Renal pelvis (tissue), 4 donors: ENCODE measurements around the gene ROGDI. TPM values are rescaled to one million over a fixed set of nuclear protein-coding genes. Genes with fewer than 3 reads are reported as not detected.

Source experiments
- DNase-seq: peaks from one replicate; pipeline ENCODE4 v3.0.0-alpha.2; 2013
- polyA plus RNA-seq, 3 donors: library from polyadenylated mRNA; unstranded; fragments of 120-200 nt; gene quantifications; one replicate each; pipeline ENCODE4 v1.2.1, GENCODE V29; 2013; ENCODE audit not compliant: insufficient read length in 3 of 3

Gene ROGDI
- polyA plus RNA-seq, 3 donors: 22.7 to 45.1 (median 32.9) TPM

DNA sequence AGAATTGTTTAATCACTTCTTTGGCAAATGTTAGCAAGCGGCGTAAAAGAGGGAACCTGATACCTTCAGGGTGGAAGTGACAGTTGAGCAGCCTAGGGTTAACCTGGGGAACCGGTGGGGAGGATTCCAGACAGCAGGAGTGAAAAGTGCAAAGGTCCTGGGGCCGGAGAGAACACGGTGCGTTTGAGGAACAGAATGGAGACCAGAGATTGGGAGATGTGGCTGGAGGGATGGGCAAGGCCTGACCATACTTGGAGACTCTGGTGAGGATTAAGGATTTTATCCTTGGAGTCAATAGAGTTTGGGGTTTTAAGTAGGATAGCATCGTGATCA lies 33.2 kb downstream of the ROGDI start:
- DNase-seq: no peak

DNA sequence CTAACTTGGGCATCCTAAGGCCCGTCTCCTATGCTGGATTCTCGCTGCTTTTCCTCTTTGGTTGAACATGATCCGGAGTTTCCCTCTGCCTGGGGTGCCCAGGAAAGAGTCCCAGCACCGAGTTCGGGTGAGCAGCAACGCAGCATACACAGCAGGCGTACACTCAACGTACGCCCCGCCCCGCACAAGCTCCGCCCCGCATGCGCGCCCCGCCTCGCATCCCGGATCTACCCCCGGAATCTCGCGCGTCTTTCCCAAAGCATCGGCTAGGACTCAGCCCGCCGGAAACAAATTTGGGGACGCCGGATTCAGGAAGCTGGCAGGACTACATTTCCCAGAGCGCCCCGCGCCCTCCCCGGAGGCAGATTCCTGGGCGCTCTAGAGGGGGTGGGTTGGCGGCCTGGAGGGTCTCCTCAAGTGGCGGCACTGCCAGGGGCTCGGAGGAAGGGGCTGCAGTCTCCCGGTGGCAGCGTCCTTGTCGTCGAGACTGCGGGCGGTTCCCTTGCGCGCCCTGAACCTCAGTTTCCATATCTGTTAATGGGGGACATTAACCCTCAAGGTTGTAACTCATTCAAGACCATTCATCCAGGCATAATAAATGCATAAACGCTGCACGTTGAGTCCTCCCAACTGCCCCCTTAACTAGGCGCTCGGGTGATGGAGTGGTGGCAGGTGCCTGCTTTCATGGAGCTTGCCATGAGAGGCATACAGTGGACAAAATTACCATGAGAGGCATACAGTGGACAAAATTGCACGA lies 33.7 kb downstream of the ROGDI start:
- DNase-seq: peak; percentile 97

DNA sequence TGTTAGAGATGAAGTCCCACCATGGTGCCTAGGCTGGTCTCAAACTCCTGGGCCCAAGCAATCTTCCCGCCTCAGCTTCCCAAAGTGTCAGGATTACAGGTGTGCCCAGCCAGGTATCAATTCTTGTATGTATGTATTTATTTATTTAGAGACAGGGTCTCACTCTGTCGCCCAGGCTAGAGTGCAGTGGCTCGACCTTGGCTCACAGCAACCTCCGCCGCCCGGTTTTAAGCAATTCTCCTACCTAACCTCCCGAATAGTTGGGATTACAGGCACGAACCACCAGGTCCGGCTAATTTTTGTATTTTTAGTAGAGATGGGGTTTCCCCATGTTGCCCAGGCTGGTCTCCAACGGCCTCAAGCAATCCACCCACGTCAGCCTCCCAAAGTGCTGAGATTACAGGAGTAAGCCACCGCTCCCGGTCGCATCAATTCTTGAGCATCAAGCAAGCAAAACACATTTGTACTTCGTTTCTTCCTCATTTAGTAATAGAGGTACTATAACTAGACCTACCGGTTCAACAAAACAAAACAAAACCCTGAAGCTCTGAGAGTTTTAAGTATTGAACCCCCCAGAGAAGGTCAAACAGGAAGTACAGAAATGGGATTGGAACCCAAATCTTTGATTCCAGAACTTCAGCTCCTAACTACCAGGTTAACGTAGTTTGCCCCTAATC lies 34.4 kb downstream of the ROGDI start:
- DNase-seq: no peak

DNA sequence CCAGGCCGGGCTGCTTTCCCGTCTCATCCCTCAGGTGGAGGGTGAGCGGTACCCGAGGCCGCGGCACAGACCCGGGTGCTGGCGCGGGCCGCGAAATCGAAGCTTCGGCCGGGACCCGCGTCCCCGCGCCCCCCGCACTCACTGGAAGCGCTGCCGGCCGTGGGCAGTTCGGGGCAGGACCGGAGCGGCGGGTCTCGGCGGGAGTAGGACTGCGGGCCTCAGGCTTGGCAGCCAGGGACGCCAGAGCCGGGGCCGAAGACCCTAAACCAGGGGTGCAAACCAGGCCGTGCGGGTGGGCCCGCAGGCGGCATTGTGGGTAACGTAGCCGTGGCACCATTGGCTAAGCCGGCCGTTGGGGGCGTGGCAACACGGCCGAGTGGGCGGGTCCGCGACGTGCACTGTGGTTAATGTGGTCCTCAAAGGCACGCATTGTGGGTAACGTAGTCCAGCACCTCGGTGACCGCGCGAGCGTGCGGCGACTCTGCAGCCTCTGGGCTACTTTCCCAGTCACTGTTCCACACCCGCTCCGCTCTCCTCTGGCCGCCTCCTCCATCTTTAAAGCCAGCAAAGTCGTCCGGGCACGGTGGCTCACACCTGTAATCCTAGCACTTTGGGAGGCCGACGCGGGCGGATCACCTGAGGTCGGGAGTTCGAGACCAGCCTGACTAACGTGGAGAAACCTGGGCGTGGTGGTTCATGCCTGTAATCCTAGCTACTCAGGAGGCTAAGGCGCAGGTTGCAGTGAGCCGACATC lies 35.4 kb downstream of the ROGDI start, which contains the start of gene ZNF500:
ZNF500 (minus strand) TSS at position 288 of the 754 bp plus-strand sequence. CDS start 1,184 bp downstream, outside the sequence.
- peak; percentile 96 for DNase-seq

DNA sequence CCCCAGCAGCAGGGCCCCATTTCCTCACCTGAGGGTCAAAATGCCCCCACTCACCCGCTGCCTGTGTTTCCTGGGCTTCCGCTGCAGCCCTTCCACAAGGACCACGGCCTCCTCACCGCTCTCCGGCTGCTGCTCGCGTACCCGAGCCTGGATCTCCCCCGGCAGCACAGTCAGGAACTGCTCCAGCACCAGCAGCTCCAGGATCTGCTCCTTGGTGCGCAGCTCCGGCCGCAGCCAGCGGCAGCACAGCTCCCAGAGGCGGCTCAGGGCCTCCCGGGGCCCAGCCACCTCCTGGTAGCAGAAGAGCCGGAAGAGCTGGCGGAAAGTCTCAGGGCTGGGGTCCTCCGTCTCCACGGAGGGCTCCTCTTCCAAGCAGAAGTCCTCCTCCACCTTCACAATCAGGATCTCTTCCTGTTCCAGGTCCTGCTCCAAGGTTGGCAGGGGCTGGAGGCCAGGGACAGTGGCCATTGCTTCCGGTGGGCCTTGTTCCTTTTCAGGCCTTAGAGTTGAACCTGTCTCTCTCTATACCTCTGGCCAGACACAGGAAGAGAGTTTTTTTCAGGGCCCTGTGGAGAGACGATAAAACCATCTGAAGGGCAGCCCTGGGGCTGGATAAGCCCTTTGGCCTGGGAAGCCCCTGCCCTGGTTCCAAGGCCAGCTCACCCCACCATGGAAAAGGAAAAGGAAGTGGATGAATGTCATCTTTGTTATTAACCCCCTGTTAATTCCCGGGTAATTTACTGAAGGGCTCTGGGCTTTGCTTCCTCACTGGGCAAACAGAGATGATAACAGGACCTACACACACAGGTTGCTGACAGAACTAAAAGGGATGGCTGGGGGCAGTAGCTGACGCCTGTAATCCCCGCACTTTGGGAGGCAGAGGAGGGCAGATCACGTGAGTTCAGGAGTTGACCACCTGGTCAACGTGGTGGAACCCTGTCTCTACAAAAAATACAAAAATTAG lies 36.6 kb downstream of the ROGDI start:
- DNase-seq: no peak

DNA sequence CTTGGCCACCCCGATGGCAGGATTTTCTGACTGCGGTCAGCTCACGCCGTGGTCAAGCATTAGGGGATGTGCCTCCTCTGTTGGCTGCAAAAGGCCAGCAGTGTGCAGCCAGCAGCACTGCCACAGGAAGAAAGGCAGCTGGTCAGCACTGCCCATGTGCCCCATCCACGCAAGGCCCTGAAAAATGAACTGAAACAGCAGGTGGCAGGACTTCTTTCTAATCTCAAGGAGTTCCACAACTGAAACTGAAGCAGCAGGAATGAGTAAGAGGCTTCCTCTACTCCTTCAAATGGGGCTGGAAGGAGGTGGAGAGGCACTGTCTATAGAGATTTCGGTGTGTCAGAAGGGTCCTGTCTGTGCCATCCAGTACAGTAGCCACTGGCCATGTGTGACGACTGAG lies 38.6 kb downstream of the ROGDI start:
- no peak for DNase-seq

DNA sequence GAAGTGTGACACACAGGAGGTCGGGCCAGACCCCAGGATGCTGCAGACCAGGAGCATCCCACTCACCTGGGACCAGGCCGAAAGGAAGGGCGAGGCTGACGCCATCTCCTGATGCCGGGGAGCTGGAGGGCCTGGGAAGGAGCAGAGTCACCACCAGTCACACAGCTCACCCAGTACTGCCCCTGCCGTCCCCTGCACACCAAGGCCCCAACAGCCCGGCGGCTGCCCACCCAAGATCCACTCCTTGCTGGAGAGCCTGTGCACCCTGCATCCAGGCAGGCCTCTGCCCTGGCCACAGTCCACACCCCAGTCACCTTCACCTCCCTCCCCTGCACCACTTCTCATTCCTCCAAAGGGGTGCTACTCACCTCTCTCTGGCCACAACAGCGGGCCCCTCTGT lies 40.2 kb downstream of the ROGDI start:
- DNase-seq: no peak

DNA sequence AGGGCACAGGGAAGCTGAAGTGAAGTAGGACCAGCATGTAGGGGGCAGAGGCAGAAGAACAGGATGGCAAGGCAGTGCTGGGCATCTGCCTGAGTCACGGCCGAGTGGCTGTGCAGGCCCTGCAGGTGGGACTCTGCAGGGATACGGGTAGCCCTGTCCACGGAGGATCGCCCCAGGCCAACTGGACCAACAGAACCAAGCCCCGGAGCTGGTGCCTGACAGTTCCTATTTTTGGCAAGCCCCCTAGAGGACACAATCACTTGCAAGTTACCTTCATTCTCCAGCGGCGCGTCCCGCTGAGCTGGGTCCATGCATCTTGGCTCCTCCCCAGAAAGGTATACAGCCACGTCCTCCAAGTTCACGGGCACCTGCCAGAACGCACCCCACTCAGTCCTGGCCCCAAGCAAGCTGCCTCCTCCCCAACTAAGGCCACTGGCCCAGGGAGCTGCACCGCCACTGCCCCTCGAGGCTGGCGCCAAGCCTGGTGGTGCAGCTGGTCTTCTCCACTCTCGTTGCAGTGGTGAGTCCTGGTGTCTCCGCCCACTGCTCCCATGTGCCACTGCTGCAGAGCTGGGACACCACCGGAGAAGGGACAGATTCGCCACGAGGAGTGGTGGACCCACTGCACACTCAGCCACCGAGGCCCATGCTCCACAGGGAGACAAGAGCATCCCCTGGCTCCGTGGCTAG lies 42.1 kb downstream of the ROGDI start:
- no peak for DNase-seq

DNA sequence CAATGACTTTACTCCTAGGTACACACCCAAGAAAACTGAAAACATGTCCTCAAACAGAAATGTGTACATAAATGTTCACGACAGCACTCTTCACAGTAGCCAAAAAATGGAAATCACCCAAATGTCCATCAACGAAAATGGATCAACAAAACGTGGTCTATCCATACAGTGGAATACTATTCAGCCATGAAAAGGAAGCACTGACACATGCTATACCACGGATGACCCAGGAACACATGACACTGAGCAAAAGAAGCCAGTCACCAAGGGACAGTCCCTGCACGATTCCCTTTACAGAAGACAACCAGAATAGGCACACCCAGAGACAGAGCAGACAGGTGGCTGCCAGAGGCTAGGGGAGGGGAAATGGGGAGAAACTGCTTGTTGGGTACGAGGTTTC lies 46.7 kb downstream of the ROGDI start:
- no peak for DNase-seq

DNA sequence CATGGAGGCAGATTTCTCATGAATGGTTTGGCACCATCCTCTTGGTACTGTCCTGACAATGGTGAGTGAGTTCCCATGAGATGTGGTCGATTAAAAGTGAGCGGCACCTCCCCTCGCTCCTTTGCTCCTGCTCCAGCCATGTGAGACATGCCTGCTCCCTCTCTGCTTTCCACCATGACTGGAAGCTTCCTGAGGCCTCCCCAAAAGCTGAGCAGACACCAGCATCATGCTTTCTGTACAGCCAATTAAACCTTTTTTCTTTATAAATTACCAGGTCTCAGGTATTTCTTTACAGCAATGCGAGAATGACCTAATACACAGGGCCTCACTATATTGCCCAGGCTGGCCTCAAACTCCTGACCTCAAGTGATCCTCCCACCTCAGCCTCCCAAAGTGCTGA lies 47.6 kb downstream of the ROGDI start:
- no peak for DNase-seq

DNA sequence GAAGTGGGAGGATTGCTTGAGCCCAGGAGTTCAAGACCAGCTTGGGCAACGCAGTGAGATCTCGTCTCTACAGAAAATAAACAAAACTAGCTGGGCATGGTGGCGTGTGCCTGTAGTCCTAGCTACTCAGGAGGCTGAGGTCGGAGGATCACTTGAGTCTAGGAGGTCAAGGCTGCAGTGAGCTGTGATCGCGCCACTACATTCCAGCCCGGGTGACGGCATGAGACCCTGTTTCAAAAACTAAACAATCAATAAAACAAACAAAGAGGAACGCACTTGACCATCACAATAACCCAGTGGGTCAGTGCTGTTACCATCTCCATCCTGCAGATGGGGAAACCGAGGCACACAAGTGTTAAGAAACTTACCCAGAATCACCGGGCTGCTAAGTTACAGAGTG lies 49.2 kb downstream of the ROGDI start:
- no peak for DNase-seq

DNA sequence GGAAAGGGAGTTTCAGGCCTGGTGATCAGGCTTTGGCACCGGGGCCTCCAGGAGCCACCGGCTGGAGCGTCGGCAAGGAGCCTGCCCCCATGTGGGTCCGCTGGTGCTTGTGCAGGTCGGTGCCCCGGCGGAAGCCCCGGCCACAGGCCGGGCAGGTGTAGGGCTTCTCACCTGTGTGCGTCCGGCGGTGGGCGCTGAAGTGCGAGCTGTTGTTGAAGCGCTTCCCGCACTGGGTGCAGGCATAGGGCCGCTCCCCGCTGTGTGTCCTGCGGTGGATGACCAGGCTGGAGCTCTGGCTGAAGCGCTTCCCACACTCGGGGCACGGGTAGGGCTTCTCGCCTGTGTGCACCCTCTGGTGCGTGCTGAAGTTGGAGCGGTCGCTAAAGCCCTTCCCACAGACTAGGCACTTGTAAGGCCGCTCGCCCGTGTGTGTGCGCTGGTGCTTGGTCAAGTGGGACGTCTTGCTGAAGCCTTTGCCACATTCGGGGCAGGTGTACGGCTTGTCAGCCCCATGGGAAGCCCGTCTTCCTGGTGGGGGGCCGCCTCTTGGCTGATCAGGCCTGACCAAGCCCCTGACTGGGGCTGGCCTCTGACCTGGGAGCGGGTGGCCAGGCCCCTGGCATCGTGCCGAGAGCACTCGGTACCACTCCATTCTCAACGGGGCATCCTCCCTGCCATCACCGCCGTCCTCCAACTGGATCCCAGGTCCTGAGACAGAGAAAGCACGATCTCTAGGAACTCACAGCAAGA lies 49.9 kb downstream of the ROGDI start:
- DNase-seq: no peak

DNA sequence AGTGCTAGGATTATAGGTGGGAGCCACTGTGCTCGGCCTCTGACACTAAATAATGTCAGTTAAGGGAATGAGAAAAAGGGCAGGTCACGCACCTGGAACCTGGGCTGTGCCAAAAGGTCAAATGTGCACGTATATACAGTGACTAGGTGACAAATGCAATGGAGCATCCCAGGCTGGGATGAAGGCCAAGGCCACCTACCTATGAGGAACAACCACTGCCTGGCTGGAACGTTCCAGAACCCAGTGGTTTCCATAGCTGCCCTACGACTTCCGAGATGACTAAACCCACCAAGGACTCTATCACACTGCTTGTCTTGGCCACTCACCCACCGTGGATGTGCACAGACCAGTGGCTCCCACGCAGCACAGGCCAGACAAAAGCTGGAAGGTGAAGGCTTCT lies 51.5 kb downstream of the ROGDI start:
- no peak for DNase-seq

DNA sequence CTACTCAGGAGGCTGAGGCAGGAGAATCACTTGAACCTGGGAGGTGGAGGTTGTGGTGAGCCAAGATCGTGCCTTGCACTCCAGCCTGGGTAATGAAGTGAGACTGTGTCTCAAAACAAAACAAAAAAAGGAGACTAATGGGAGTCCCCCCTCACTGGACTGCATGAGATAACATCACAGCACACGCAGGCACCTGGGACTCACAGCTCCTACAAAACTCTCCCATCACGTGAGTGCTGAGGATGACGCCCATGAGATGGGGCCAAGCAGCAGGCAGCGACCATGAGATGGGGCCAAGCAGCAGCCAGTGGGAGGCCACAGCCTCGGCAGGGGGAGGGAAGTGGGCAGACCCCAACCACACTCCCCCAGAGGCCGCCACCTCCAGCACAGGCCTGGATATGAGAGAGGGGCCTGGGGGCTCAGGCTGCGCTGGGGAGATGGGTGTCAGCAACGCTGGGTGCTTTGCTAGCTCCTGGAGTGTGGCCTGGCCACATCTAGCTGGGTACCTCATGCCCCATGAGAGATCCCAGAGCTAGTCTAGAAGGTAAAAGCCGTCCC lies 52.7 kb downstream of the ROGDI start:
- DNase-seq: no peak

DNA sequence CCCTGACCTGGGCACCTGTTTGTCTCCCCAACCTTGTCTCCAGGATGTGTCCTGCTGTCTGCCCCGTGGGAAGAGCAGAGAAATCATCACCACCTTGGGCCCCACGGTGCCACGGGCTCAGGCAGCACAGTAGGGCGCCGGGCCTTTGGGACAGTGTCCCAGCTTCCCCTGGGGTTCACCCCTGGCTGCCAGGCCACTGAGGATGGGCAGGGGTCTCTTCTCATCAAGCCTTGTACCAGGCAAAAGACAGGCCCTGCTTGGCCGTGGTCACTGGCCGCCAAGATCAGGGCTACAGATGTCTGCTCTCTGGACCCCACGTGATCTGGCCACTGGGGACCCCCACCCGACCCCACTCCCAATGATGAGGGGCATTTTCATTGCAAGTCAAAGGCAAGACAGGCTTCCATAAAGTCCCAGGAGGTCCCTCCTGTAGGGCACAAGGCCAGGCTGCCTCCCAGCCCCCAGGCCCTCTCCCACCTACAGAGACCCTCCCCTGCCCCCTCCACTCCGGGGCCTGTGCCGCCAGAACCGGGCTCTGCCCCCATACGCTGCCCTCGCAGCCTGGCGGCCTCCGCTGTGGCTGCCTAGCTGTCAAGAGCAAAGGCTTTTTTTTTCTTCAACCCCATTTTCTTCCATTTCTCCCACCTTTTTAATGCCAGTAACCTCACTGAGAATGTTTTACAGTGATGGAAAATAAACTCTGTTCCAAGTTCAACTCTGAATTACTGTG lies 53.6 kb downstream of the ROGDI start:
- DNase-seq: no peak

DNA sequence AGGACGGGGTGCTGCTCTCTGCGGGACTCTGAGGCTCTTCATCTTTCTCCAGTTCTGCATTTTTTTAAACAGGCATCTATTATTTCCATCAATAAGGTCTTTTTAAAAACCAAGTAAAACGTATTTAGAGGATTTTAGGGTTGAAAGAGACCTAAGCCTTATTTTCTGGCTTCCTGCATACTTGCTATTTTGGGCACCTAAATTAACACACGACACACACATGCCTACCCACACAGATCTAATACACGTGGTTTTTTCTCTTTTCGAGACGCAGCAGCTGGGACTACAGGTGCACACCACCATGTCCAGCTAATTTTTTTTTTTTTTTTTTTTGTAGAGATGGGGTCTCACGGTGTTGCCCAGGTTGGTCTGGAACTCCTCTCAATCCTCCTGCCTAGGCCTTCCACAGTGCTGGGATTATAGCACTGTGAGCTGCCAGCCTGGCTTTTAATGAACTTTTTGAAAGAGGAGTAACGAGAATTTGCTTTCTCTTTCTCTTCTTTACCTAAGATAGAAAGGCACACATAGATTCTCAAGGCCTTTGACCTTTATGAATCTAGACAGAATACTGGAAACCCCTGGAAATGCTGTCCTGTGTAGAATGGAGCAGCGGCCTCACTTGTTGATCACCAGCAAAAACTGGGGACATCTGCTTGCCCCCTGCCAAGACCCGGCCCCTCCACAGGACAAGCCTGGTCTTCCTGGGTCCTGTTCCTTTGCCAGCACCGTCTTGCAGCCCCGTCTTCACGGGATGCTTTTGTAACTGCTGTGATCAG lies 54.3 kb downstream of the ROGDI start:
- no peak for DNase-seq

DNA sequence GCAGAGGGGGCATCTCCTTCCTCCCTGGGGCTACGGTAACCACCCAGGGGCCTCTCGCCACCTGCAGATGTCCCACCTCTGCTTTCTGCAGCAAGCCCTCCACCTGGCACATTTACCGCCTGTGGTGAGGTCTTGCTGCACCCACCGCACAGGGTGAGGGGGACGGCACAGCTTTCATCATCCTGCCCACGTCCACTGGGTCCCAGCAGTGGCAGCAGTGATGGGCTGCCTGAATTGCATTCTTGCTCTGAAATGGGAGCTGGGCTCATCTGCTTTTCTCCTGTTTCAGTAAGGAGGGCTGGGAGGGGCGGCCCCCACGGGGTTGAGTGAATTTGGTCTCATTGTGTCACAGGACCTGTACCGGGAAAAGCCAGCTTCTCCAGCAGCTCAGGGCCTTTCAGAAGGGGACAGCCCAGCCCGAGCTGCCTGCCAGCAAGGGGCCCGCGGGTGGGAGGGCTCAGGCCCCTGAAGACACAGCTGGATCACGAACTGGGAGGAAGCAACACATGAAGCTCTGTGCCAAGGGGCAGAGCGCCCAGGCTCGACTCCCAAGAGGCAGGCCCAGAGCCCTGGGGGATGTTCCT lies 55.4 kb downstream of the ROGDI start:
- DNase-seq: no peak
